Loucy (cell line): ENCODE results near the gene FAM222B.

ENCODE experiments used
- H2AFZ ChIP-seq: fragments of 200-600 bp; sonication (generic); 2 replicates; pipeline ENCODE4 v1.6.0; 2016; ENCODE audit warnings: antibody characterized with exemption, mild to moderate bottlenecking, low read length, moderate library complexity
- H3F3A ChIP-seq: fragments of 200-600 bp; 2 replicates; pipeline ENCODE4 v1.6.0; 2016; ENCODE audit warnings: antibody characterized with exemption, low read depth, mild to moderate bottlenecking
- H3K27me3 ChIP-seq: fragments of 200-600 bp; sonication (generic); 2 replicates; pipeline ENCODE4 v1.6.1; 2014; ENCODE audit warnings: low read length, mild to moderate bottlenecking; ENCODE audit not compliant: insufficient read depth, poor library complexity, severe bottlenecking
- H3K36me3 ChIP-seq: fragments of 200-600 bp; sonication (generic); 2 replicates; pipeline ENCODE4 v1.6.1; 2016; ENCODE audit warnings: low read length; ENCODE audit not compliant: insufficient read depth
- H3K4me1 ChIP-seq: fragments of 200-600 bp; sonication (generic); 2 replicates; pipeline ENCODE4 v1.5.1; 2014; ENCODE audit warnings: low read length, mild to moderate bottlenecking; ENCODE audit not compliant: insufficient read depth, poor library complexity, severe bottlenecking
- H3K4me2 ChIP-seq: fragments of 200-600 bp; sonication (generic); 2 replicates; pipeline ENCODE4 v1.6.0; 2014; ENCODE audit warnings: antibody characterized with exemption, low read length, low read depth, mild to moderate bottlenecking; ENCODE audit not compliant: poor library complexity, severe bottlenecking
- H3K4me3 ChIP-seq: fragments of 200-600 bp; sonication (generic); 2 replicates; pipeline ENCODE4 v1.5.1; 2014; ENCODE audit warnings: low read length, mild to moderate bottlenecking, mixed read lengths; ENCODE audit not compliant: poor library complexity, severe bottlenecking
- H3K79me2 ChIP-seq: fragments of 200-600 bp; sonication (generic); 2 replicates; pipeline ENCODE4 v1.6.1; 2014; ENCODE audit warnings: low read length; ENCODE audit not compliant: insufficient read depth
- H3K9ac ChIP-seq: fragments of 200-600 bp; sonication (generic); 2 replicates; pipeline ENCODE4 v1.6.0; 2014; ENCODE audit warnings: mild to moderate bottlenecking, low read depth, low read length, moderate library complexity; ENCODE audit not compliant: poor library complexity, severe bottlenecking
- H3K9me2 ChIP-seq: fragments of 200-600 bp; sonication (generic); replicated peaks from 2 replicates; pipeline ENCODE4 v1.6.1; 2016; ENCODE audit warnings: low read depth, low read length, mixed read lengths
- H3K9me3 ChIP-seq: fragments of 200-600 bp; sonication (generic); 2 replicates; pipeline ENCODE4 v1.6.1; 2014; ENCODE audit warnings: mild to moderate bottlenecking, antibody characterized with exemption, low read length, low read depth; ENCODE audit not compliant: insufficient read depth
- H4K20me1 ChIP-seq: fragments of 200-600 bp; sonication (generic); 2 replicates; pipeline ENCODE4 v1.6.0; 2014; ENCODE audit warnings: antibody characterized with exemption, low read length, mild to moderate bottlenecking; ENCODE audit not compliant: insufficient read depth, poor library complexity, severe bottlenecking
- CTCF ChIP-seq: fragments of 200-600 bp; sonication (generic); conservative IDR thresholded peaks from 2 replicates; pipeline ENCODE4 v1.5.1; 2014; ENCODE audit warnings: mild to moderate bottlenecking, antibody characterized with exemption, low read length
- EZH2phosphoT487 ChIP-seq: fragments of 200-600 bp; IDR thresholded peaks from 2 replicates; pipeline ENCODE4 v1.6.1; 2018; ENCODE audit warnings: antibody characterized with exemption, mild to moderate bottlenecking, moderate library complexity, borderline replicate concordance

FAM222B gene

GRCh38 chr17:28861393-28862203 is 19.0 kb upstream of the FAM222B start:
- H3K9me2 ChIP-seq, result no peaks in the 10 kb centered on the region
- TF ChIP-seq EZH2phosphoT487 (no peak), CTCF (no peak)

GRCh38 chr17:28860363-28860808 is 17.8 kb upstream of the FAM222B start:
- Histone ChIP-seq H3K4me3 (no peak overlapping the region), H3K79me2 (peaks cover 10% of the 10 kb centered on the region), H3K9me3 (no peaks in the 10 kb centered on the region), H3K9ac (no peak overlapping the region), H3K4me2 (no peak overlapping the region), H4K20me1 (peaks cover 1% of the 10 kb centered on the region), H3K9me2 (no peaks in the 10 kb centered on the region), H2AFZ (no peak overlapping the region), H3F3A (no peaks in the 10 kb centered on the region), H3K4me1 (peaks cover 3% of the 10 kb centered on the region), H3K27me3 (no peaks in the 10 kb centered on the region), H3K36me3 (peaks cover 17% of the 10 kb centered on the region; the same call in 1 of the 2 replicates)
- TF ChIP-seq EZH2phosphoT487 (no peak), CTCF (no peak)

More at GRCh38 chr17:28861393-28862203, 19.0 kb upstream of the FAM222B start:
- no peaks in the 10 kb centered on the region for H4K20me1 ChIP-seq
- no peaks in the 10 kb centered on the region for H3K9me3 ChIP-seq
- no peaks in the 10 kb centered on the region for H3K79me2 ChIP-seq
- H2AFZ ChIP-seq, result no peak overlapping the region
- no peak overlapping the region for H3K4me3 ChIP-seq
- no peaks in the 10 kb centered on the region for H3K4me1 ChIP-seq
- no peaks in the 10 kb centered on the region for H3K27me3 ChIP-seq
- H3F3A ChIP-seq, result no peaks in the 10 kb centered on the region
- no peak overlapping the region for H3K4me2 ChIP-seq
- H3K9ac ChIP-seq, result no peak overlapping the region
- peaks cover 17% of the 10 kb centered on the region; the same call in 1 of the 2 replicates for H3K36me3 ChIP-seq

GRCh38 chr17:28858801-28859355 is 16.3 kb upstream of the FAM222B start:
- H3K9me3 ChIP-seq, result no peaks in the 10 kb centered on the region
- H3K4me3 ChIP-seq, result no peak overlapping the region
- no peak for TF ChIP-seq EZH2phosphoT487
- TF ChIP-seq CTCF, result no peak
- H3K27me3 ChIP-seq, result no peaks in the 10 kb centered on the region
- H3K4me1 ChIP-seq, result peaks cover 3% of the 10 kb centered on the region
- peaks cover 4% of the 10 kb centered on the region for H4K20me1 ChIP-seq
- H3K36me3 ChIP-seq, result peaks cover 17% of the 10 kb centered on the region; the same call in 1 of the 2 replicates
- peaks cover 16% of the 10 kb centered on the region for H3K79me2 ChIP-seq
- no peak overlapping the region for H3K9ac ChIP-seq
- H2AFZ ChIP-seq, result no peak overlapping the region
- no peaks in the 10 kb centered on the region for H3F3A ChIP-seq
- H3K4me2 ChIP-seq, result no peak overlapping the region
- H3K9me2 ChIP-seq, result no peaks in the 10 kb centered on the region
